SKM-1 treated with dmso at 0.1 percent for 144 hours (cell line): ENCODE measurements around the gene RPS19BP1.
A peak's percentile ranks its signal among the peaks of the same experiment; 100 is the strongest.
"Not testable (repeated sequence)": the region's sequence is repeated elsewhere in the genome, so short reads cannot be mapped to it uniquely, and the experiment has no call there.

ENCODE experiments used
- DNase-seq: peaks from one replicate; lab custom pipeline; 2025; ENCODE audit not compliant: unreplicated experiment; lab: John Stamatoyannopoulos, UW

Gene RPS19BP1

DNA sequence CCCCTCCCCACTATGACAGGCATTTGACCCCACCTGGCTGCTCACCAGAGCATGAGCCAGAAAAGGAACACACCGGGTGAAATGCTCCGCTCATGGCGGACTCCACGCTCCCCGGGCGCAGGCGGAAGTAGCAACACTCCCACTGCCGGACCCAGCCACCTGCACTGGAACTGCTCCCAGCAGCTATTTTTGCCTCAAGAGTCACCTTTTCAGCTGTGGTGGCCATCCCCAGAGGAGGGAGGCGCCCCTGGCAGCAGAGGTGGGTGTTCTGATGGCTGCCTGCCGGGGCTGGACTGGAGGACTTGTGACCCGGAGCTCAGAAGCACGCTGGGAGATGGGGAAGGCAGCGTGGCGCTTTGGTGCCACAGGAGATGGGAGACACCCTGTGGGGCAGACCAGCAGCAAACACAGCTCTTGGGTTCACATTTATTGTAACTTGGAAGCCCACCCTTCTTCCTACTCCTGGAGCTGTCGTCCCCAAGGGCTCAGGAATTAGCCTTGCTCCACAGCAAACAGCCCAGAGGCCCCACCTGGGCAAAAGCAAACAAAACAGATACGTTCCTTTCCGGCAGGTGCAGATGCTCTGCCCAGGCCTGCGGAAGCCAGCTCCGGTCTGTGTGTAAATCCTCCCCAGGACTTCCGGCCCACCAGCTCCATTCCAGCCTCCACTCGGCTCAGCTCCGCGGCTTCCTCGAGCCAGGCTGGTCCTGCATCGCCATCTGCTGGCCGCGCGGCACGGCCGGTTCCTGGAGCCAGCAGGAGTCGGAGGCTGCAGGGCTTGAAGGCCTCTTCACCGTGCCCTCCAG is 3.7 kb downstream of the RPS19BP1 start:
- peak; percentile 86 for DNase-seq

- no peak for DNase-seq
These were observed 4.4 kb downstream of the RPS19BP1 start for GRCh38 chr22:39528080-39528661.

DNA sequence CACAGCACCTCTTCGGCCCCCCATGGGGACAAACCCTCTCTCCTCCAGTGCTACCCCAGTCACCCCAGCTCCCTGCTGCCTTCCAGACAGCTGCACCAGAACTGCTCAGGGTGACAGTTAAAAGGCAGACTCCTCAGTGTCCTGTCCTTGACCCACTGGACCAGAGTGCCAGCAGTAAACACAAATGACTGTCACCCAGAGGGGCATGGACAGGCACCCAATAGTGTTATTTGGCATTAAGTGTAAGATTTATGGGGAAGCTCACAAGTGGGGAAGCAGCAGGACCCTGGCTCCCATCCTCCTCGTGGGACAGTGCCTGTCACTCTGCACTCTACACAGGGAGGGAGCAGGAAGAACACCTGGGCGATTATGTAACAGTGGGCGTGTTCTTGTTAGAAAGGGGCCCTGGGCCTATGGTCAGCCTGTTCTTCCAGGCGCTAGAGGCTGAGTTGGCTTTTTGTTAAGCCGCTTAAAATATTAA is 5.0 kb downstream of the RPS19BP1 start:
- no peak for DNase-seq

- peak; percentile 35 for DNase-seq
These were observed 5.8 kb downstream of the RPS19BP1 start for GRCh38 chr22:39526736-39527171.

- no peak for DNase-seq
These were observed 6.9 kb downstream of the RPS19BP1 start for GRCh38 chr22:39525658-39525975.

DNA sequence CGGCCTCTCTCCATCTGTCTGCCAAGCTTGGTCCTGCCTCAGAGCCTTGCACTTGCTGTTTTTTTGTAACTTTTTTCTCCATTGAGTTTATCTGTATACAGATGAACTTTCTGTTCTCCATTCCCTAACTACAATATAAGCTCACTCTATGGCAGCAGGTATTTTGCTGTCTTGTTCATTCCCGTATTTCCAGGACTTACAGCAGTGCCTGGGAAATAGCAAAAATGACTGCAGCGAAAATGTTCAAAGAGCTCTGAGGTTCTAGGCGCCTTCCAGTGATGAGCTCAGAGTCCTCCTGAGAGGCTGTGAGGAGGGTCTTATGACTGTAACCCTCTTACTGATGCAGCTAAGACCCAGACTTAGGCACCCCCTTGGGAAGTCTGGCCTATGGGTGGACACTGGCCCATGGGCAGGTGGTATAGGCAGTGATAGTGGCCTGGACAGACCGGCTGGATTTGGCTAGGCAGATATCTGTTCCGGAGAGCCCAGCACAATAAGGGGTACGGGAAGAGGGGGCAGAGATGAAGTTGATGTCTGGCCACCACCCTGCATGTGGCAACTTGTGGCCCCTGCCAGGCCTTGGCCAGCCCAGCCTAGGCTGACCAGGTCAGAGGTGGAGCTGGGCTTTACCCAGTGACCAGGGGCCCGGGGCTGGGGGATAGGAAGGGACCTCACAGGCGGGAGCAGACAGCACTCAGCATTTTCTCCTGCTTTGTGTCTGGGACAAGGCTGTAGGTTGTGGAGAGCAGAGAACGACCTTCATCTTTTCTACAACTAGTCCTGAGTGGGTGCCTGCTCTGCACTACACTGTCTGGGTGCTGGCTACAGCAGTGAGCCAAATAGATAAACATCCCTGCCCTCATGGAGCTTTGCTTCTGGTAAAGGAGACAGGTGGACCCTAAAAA is 7.5 kb downstream of the RPS19BP1 start:
- DNase-seq, result no peak

DNA sequence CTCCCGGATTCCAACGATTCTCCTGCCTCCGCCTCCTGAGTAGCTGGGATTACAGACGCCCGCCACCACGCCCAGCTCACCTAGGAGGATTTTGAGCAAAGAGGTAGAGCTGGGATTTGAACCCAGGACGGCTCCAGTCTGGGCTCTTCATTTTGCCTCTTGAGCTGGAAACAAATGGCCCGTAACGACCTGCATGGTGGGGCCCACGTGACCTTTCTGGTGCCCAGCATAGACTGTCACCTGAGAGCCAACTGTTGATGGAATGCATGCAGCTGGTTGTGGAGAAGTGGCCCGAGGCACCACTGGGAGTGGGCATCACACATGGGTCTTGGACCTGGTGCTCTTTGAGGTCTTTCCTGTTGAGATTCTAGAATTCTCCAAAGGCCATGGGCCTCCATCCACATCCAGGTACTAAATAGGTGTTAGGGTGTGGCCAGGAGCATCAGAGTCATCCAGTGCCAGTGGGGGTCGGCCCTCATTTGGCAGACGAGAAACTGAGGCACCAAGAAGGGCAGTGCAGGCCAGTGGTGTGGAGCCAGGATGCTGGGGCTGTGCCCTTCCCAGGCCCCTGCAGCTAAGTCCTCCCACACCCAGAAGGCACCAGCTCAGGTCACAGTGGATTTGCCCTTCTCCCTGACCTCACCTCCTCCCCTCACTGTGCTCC is 8.3 kb downstream of the RPS19BP1 start:
- DNase-seq, result no peak

- no peak for DNase-seq
These were observed 9.8 kb downstream of the RPS19BP1 start for GRCh38 chr22:39522567-39523300.

DNA sequence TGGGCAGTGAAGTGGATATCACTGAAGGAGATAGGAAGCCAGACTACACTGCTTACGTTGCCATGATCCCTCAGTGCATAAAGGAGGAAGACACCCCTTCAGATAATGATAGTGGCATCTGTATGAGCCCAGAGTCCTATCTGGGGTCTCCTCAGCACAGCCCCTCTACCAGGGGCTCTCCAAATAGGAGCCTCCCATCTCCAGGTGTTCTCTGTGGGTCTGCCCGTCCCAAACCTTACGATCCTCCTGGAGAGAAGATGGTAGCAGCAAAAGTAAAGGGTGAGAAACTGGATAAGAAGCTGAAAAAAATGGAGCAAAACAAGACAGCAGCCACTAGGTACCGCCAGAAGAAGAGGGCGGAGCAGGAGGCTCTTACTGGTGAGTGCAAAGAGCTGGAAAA is 10.5 kb downstream of the RPS19BP1 start:
- DNase-seq, result not testable (repeated sequence)

- peak; percentile 35 for DNase-seq
These were observed 11.3 kb downstream of the RPS19BP1 start for GRCh38 chr22:39521106-39521885.

DNA sequence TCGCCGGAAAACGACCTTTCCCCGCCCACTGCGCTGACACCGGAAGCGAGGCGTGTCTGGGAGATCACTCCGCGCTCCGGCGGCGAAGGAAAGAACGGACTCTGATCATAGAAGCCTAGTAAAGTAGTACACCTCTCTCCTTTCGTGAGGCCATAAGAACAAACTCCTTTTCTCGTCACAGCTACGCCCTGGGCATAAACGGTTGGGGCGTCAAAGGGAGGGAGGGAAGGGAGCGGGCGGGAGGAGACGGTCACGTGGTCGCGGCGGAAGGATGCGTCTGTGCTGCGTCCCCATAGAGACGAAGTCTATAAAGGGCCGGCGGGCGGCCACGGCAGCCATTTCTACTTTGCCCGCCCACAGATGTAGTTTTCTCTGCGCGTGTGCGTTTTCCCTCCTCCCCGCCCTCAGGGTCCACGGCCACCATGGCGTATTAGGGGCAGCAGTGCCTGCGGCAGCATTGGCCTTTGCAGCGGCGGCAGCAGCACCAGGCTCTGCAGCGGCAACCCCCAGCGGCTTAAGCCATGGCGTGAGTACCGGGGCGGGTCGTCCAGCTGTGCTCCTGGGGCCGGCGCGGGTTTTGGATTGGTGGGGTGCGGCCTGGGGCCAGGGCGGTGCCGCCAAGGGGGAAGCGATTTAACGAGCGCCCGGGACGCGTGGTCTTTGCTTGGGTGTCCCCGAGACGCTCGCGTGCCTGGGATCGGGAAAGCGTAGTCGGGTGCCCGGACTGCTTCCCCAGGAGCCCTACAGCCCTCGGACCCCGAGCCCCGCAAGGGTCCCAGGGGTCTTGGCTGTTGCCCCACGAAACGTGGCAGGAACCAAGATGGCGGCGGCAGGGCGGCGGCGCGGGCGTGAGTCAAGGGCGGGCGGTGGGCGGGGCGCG is 12.1 kb downstream of the RPS19BP1 start, which contains the start of gene ATF4:
ATF4 (plus strand) TSS at position 337 of the 880 bp plus-strand sequence. CDS start 884 bp downstream, outside the sequence.
- DNase-seq, result peak; percentile 92

- DNase-seq, result peak; percentile 97
These were observed 12.8 kb downstream of the RPS19BP1 start for GRCh38 chr22:39519681-39520225.

DNA sequence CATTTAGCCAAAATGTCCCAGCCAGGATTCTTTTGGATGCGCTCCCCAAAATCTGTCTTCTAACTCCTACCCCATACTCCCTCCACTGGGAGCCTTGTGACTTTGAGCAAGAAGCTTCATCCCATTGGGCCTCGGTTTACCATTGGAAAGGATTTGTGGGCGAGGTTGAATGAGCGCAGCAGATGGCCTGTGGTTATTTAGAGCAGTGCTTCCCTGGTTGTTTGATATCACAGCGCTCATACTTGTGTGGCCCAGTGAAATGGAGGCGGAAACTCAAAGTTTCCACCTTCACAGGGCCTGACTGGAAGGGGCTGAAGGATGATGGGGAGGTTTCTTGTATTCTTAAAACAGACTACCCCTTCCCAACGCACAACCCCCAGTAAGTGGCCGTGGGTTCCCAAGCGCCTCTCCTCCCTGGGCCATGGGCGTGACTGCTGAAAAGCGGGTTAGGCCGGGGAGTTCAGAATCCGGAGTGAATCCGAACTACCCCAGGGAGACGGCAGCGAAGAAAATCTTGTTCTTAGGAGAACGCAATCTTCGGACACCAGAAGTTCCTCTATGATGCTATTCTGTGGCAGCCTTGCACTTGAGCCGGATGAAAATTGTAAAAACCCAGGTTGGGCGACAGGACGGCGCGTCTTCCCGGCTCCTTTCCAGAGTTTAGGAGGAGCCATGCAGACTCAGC is 13.4 kb downstream of the RPS19BP1 start:
- peak; percentile 31 for DNase-seq

DNA sequence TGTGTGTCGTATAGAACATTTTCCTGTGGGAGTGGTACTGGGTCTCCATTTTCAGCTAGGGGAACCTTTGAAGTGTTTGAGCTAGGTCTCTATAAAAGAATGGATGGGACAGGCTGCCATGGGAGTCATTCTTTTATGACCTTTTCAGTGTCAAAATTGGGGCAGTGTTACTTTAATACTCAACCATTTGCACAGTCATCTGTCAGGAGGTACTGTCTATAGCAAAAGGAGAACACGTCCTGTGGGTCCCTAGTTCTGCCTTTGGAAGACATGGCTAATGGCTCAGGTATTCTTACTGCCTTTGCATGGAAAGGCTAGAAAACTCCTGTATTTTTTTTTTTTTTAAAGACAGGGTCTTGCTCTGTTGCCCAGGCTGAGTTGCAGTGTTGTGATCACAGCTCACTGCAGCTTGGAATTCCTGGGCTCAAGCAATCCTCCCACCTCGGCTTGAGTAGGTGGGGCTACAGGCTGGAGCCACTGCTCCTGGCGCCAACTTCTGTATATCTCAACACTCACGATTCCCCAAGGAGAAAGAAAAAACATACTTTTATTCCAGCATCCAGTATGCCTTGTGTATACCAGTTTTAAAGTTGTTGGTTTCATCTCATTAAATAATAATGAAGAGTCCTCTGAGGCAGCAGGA is 14.3 kb downstream of the RPS19BP1 start:
- no peak for DNase-seq

GRCh38 chr22:39517470-39517869 is 15.1 kb downstream of the RPS19BP1 start:
- no peak for DNase-seq

GRCh38 chr22:39515266-39516050 is 17.1 kb downstream of the RPS19BP1 start:
- no peak for DNase-seq
